Measurements from ENCODE around the gene SPTBN1.

SPTBN1 gene

DNA sequence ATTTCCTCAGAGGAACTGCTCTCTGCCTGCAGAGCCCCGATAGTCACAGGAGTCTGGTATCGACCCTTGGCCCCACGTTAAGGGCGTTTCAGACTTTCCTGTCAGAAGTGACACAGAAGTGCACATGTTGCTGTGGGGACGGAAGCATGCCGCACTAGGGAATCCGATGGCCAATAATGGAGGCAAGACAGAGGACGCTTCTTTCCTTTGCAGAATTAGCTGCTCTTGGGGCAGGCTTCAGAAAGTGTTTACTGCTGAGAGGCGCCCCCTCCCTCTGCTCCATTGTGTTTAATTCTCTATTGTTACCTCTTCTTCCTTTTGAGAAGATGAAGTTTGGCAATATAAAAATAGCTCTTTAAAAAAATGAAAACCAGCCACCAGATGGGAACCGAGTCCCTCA, 148.7 kb downstream of the SPTBN1 start:
- H3K4me3 ChIP-seq (ENCODE audit: low read length, poor library complexity, severe bottlenecking) = no peak overlapping the region
- peaks cover 94% of the 10 kb centered on the region for H4K20me1 ChIP-seq (ENCODE audit: insufficient read depth, low read length, poor library complexity, severe bottlenecking)
- H3F3A ChIP-seq (ENCODE audit: low read depth) = no peaks in the 10 kb centered on the region
- H3K4me1 ChIP-seq (ENCODE audit: insufficient read depth, low read length, poor library complexity, severe bottlenecking) = peaks cover 47% of the 10 kb centered on the region
- peaks cover 23% of the 10 kb centered on the region; the same call in 1 of the 2 replicates for H3K36me3 ChIP-seq (ENCODE audit: insufficient read depth, low read length)
- H3K9ac ChIP-seq (ENCODE audit: low read depth, low read length, poor library complexity, severe bottlenecking) = no peak overlapping the region
- peaks cover 100% of the 10 kb centered on the region for H3K79me2 ChIP-seq (ENCODE audit: insufficient read depth, low read length)
- TF ChIP-seq CTCF (conservative IDR thresholded peaks at IDR 0.05; ENCODE audit: low read length) (no peak), EZH2phosphoT487 (IDR thresholded peaks at IDR 0.05; ENCODE audit: borderline replicate concordance) (no peak)
- no peaks in the 10 kb centered on the region for H3K9me3 ChIP-seq (ENCODE audit: insufficient read depth, low read depth, low read length)
- no peaks in the 10 kb centered on the region for H3K9me2 ChIP-seq (replicated peaks; ENCODE audit: low read depth, low read length)
- H3K27me3 ChIP-seq (ENCODE audit: insufficient read depth, low read length, poor library complexity, severe bottlenecking) = no peaks in the 10 kb centered on the region
- no peak overlapping the region for H3K4me2 ChIP-seq (ENCODE audit: low read depth, low read length, poor library complexity, severe bottlenecking)
- no peak overlapping the region for H2AFZ ChIP-seq (ENCODE audit: low read length)

DNA sequence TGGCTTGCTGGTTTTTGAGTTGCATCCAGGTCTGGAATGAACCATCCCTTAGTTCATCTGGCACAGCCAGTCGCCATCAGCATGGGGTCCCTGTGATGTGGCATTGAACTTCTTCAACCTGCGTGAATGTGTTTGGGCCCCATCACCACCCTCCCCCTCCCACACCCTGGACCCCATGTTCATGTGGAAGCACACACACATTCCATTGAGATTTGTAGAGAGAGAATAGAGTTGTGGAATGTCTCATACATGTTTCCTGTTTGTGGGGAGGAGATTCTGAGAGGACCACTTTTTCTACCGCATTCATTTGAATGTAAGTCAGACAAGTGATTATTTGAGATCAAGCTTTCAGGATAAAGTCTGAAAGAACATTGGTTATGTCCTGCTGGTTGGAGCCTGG, 149.7 kb downstream of the SPTBN1 start:
- peaks cover 100% of the 10 kb centered on the region for H3K79me2 ChIP-seq (ENCODE audit: insufficient read depth, low read length)
- TF ChIP-seq EZH2phosphoT487 (IDR thresholded peaks at IDR 0.05; ENCODE audit: borderline replicate concordance) (no peak), CTCF (conservative IDR thresholded peaks at IDR 0.05; ENCODE audit: low read length) (no peak)
- H3K9ac ChIP-seq (ENCODE audit: low read depth, low read length, poor library complexity, severe bottlenecking) = no peak overlapping the region
- no peak overlapping the region for H3K4me3 ChIP-seq (ENCODE audit: low read length, poor library complexity, severe bottlenecking)
- no peaks in the 10 kb centered on the region for H3K9me2 ChIP-seq (replicated peaks; ENCODE audit: low read depth, low read length)
- no peaks in the 10 kb centered on the region for H3K27me3 ChIP-seq (ENCODE audit: insufficient read depth, low read length, poor library complexity, severe bottlenecking)
- H3F3A ChIP-seq (ENCODE audit: low read depth) = no peaks in the 10 kb centered on the region
- H2AFZ ChIP-seq (ENCODE audit: low read length) = no peak overlapping the region
- H3K4me1 ChIP-seq (ENCODE audit: insufficient read depth, low read length, poor library complexity, severe bottlenecking) = peaks cover 43% of the 10 kb centered on the region
- peaks cover 94% of the 10 kb centered on the region for H4K20me1 ChIP-seq (ENCODE audit: insufficient read depth, low read length, poor library complexity, severe bottlenecking)
- H3K36me3 ChIP-seq (ENCODE audit: insufficient read depth, low read length) = peaks cover 14% of the 10 kb centered on the region; the same call in 1 of the 2 replicates
- no peak overlapping the region for H3K4me2 ChIP-seq (ENCODE audit: low read depth, low read length, poor library complexity, severe bottlenecking)
- no peaks in the 10 kb centered on the region for H3K9me3 ChIP-seq (ENCODE audit: insufficient read depth, low read depth, low read length)

- no peak overlapping the region for H2AFZ ChIP-seq (ENCODE audit: low read length)
- peaks cover 37% of the 10 kb centered on the region for H3K4me1 ChIP-seq (ENCODE audit: insufficient read depth, low read length, poor library complexity, severe bottlenecking)
- H3K9ac ChIP-seq (ENCODE audit: low read depth, low read length, poor library complexity, severe bottlenecking) = no peak overlapping the region
- H3K9me2 ChIP-seq (replicated peaks; ENCODE audit: low read depth, low read length) = no peaks in the 10 kb centered on the region
- peaks cover 100% of the 10 kb centered on the region for H3K79me2 ChIP-seq (ENCODE audit: insufficient read depth, low read length)
- no peaks in the 10 kb centered on the region for H3F3A ChIP-seq (ENCODE audit: low read depth)
- H3K27me3 ChIP-seq (ENCODE audit: insufficient read depth, low read length, poor library complexity, severe bottlenecking) = no peaks in the 10 kb centered on the region
- H3K9me3 ChIP-seq (ENCODE audit: insufficient read depth, low read depth, low read length) = no peaks in the 10 kb centered on the region
- peaks cover 93% of the 10 kb centered on the region for H4K20me1 ChIP-seq (ENCODE audit: insufficient read depth, low read length, poor library complexity, severe bottlenecking)
- H3K4me3 ChIP-seq (ENCODE audit: low read length, poor library complexity, severe bottlenecking) = no peak overlapping the region
- no peak overlapping the region for H3K4me2 ChIP-seq (ENCODE audit: low read depth, low read length, poor library complexity, severe bottlenecking)
- TF ChIP-seq EZH2phosphoT487 (IDR thresholded peaks at IDR 0.05; ENCODE audit: borderline replicate concordance) (no peak), CTCF (conservative IDR thresholded peaks at IDR 0.05; ENCODE audit: low read length) (no peak)
- peaks cover 7% of the 10 kb centered on the region; the same call in 1 of the 2 replicates for H3K36me3 ChIP-seq (ENCODE audit: insufficient read depth, low read length)
Measured at GRCh38 chr2:54606393-54606958, 150.3 kb downstream of the SPTBN1 start.
